ENCODE data around the gene HNRNPUL2.

DNA sequence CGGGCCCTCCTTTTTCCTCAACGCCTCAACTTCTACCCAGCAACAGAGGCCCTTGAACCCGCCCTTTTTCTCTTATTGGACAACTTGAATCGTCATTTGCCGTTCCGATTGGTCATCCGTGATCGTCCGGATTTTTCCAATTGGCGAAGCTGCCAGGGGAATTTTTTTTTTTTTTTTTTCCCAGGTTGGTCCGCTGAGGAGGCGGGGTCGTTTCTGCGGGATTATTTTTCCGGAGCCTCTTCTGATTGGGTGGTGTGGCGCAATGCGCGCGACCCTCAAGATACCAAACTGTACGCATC, 564 bp upstream of the HNRNPUL2 start:
- TF ChIP-seq, protein P1, sequence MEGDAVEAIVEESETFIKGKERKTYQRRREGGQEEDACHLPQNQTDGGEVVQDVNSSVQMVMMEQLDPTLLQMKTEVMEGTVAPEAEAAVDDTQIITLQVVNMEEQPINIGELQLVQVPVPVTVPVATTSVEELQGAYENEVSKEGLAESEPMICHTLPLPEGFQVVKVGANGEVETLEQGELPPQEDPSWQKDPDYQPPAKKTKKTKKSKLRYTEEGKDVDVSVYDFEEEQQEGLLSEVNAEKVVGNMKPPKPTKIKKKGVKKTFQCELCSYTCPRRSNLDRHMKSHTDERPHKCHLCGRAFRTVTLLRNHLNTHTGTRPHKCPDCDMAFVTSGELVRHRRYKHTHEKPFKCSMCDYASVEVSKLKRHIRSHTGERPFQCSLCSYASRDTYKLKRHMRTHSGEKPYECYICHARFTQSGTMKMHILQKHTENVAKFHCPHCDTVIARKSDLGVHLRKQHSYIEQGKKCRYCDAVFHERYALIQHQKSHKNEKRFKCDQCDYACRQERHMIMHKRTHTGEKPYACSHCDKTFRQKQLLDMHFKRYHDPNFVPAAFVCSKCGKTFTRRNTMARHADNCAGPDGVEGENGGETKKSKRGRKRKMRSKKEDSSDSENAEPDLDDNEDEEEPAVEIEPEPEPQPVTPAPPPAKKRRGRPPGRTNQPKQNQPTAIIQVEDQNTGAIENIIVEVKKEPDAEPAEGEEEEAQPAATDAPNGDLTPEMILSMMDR (IDR thresholded peaks at IDR 0.05; ENCODE audit: extremely low read depth in 1 of 2, insufficient read depth in 1 of 2, low read depth in 1 of 2, low read length in 2 of 2): no peak
- no peak for TF ChIP-seq POLR2A (IDR thresholded peaks at IDR 0.05; ENCODE audit: low read depth, low read length)
